ENCODE data around the gene BEND3.
A peak's percentile ranks its signal among the peaks of the same experiment; 100 is the strongest.
"Not testable (repeated sequence)": the region's sequence is repeated elsewhere in the genome, so short reads cannot be mapped to it uniquely, and the experiment has no call there.

BEND3 gene

DNA sequence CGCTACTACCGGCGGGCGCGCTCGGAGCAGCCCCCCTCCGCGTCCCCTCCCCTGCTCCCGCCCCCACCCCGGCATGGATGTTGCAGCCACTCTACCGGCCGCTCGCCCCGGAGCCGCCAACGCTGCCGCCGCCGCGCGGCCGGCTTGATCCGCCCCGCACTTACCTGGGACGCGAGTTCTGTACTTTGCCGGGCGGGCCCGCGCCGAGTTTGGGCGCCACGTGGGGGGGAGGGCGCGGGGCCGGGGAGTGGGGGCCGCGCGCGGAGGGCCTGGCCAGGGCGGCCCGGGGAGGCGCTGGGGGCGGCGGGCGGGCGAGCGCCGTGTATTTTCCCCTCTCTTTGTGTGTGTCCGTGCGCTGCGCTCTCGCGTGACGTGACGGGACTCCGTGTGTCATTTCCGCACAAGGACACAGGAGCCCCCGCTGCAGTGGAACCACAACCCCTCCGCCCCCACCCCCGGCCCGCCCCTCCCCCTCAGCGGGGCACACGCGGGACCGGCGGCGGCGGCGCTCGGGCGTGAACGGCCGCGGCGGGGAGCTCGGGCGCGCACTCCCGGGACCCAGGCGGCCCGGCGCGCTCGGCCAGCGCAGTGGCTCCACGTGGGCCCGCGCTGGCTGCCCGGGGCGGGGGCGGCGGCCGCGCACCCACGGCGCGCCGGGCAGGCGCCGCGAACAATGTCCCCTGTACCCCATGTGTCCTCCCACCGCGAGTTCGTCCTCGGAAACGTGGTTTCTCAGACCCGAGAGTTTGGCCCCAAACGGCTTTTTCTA is at the start of gene BEND3:
TSS of gene BEND3 (minus strand) at position 590 of the 769 bp plus-strand sequence. CDS start 16,230 bp downstream, outside the sequence.
- DNase-seq (ENCODE audit: low spot score): no peak

DNA sequence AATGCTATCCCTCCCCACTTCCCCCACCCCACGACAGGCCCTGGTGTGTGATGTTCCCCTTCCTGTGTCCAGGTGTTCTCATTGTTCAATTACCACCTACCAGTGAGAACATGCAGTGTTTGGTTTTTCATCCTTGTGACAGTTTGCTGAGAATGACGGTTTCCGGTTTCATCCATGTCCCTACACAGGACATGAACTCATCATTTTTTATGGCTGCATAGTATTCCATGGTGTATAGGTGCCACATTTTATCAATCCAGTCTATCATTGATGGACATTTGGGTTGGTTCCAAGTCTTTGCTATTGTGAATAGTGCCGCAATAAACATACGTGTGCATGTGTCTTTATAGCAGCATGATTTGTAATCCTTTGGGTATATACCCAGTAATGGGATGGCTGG is 49.0 kb upstream of the BEND3 start:
- DNase-seq (ENCODE audit: low spot score): not testable (repeated sequence)

DNA sequence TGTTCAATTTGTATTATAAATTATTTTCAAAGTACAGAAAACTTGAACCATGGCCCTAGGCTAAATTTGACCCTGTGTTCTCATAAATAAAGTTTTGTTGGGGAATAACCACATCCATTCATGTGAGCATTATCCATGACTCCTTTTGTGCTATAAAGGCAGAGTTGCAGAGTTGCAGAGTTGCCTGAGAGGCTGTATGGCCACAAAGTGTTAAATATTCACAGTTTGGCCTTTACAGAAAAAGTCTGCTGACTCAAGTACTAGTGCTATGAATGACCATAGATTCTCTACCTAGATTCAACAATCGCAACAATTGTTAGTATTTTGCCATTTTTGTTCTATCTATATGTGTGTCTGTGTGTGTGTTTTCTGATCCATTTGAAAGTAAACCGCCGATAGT is 46.2 kb upstream of the BEND3 start:
- DNase-seq (ENCODE audit: low spot score): no peak

DNA sequence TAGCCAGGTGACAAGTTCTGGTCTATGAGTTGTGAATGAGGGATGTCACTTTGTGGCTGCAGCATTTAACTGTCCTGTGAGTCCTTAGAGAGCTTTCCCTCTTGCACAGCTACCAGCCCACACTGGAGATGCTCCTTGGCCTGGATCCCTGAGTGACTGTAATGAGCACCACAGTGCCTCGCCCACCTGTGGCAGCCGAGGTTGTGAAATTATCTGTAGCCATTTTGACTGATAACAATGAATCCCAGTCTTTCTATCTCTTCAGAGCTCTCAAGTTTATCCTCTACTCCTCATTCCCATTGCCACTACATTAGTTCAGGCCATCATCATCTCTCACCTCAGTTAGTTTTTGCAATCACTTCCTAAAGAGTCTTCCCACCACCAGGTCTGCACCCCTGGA is 41.3 kb upstream of the BEND3 start:
- peak; percentile 6 for DNase-seq (ENCODE audit: low spot score)

DNA sequence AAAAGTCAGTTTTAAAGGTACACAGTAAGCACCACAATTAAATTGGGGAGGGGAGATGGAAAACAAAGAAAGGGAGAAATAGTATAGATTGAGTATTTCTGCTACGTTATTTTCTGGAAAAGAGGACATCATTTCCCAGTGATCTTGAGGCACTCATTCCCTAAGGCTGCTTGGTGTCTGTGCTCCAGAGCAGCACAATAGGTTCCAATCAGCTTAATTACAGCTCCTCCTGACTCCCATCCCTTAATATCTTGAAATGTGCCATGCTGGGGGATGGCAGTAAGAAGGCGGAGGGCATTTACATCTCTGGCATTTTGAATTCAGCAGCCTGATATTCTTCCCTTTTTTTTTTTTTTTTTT is 39.5 kb upstream of the BEND3 start:
- no peak for DNase-seq (ENCODE audit: low spot score)

DNA sequence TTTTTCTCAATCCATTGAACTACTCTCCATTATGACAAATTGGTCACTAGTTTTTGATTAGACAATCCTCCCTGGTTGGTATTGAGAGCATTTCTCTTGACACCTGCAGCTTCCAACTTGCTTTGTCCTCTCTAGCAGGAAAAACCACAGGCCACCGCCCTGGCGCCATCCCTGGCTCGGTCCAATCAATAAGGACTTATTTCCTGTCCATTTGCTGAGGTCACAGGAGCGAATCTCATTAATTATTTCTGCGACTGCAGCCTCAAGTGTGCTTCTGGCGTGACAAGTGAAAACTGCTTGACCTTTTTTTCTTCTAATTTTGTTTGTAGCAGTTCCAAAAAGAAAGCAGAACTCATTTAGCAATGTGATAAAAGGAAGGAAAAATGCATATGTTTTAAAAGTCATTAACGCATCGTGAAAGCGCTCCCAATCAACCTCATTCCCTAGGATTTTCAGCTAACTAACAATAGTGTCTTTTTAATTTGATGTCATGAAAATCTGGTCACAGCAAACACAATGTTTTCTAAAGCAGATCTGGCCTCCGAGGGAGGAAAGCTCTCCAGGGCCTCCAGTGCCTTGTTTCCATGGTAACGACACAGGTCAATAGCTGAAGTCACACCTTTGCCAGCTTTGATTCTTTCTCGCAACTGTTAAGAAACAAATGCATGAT is 39.0 kb upstream of the BEND3 start:
- DNase-seq (ENCODE audit: low spot score): peak; percentile 60

DNA sequence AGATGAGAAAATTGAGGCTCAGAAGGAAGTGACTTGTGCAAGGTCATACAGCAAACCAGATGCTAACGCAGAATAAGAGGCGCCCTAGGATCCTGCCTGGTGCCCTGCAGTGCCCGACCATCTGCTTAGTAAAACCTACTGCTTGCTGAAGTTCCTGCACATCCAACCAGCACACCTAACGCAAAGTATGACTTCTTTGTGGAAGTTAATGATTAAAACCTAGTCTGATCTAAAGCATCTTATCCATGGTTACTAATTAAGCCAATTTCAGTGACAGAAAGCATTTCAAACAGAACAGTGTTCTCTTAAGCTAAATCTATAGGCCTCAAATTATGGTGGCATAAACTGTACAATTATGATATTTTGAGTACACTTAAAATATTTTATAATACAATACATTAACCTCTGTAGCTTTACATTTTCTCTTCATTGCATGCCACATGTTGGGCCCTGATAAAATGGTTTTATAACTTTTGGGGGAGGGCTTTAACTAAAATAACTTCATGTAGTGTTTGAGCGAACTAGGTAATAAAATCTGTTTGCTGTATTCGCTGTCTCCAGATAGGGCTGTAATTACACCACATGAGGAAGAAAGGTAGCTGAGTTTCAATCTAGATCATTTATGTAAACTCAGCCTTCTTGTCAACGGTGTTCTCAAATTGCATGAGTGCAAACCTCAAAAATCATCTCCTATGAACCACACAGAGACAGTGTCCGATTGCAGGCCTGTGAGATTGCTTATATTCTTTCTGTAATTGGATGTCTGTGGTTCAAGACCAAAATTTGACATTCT is 37.5 kb upstream of the BEND3 start:
- DNase-seq (ENCODE audit: low spot score): peak; percentile 63

DNA sequence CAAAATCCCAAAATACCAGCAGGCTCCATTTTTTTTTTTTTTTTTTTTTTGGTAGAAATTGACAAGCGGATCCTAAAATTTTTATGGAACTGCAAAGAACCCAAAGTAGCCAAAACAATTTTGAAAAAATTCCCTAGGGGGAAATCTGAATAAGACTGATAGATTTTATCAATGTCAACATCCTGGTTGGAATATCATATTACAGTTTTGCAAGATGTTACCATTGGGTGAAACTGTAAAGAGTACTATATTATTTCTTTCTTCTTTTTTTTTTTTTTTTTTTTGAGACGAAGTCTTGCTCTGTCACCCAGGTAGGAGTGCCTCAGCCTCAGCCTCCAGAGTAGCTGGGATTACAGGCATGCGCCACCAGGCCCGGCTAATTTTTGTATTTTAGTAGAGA is 29.4 kb upstream of the BEND3 start:
- no peak for DNase-seq (ENCODE audit: low spot score)

DNA sequence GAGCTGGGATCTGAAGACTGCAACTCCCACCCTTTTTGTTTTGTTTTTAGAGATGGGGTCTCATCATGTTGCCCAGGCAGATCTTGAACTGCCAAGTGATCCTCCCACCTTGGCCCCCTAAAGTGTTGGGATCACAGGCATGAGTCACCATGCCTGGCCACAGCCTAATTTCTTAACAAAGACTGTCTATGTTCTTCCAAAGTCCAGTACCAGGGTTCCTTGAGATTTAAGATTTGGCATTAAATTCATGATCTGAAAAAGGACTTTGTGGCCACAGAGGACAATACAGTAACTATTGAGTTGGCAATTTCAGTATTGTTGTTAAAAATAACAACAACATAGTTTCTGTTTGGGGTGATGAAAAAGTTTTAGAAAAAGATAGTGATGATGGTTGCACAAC is 28.7 kb upstream of the BEND3 start:
- no peak for DNase-seq (ENCODE audit: low spot score)

DNA sequence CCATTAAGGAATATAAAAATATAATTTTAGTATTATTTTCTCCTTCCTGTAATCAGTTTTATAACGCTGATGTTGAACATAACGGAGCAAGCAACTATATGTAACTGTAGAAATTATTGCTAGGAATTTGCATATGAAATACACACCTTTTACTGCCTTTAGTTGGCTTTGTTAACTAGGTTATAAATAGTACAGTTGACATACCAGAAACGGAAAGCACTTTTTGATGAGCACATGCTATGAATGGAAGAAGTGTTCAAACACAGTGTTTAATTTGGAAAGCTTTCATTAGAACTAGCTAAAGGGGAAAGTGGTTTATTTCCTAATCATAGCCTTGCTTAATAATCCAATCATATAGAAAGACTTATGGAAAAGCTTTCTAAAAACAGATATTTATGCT is 25.3 kb upstream of the BEND3 start:
- no peak for DNase-seq (ENCODE audit: low spot score)

DNA sequence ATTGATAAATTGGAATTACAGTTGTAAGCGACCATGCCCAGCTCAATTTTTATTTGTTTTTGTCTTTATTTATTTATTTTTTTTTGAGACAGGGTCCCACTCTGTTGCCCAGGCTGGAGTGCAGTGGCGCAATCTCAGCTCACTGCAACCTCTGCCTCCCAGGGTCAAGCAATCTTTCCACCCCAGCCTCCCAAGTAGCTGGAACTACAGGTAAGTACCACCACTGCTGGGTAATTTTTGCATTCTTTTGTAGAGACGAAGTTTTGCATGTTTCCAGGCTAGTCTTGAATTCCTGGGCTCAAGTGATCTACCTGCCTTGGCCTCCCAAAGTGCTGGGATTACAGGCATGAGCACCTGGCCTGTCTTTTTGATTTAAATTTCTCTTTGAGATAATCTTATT is 21.0 kb upstream of the BEND3 start:
- not testable (repeated sequence) for DNase-seq (ENCODE audit: low spot score)

DNA sequence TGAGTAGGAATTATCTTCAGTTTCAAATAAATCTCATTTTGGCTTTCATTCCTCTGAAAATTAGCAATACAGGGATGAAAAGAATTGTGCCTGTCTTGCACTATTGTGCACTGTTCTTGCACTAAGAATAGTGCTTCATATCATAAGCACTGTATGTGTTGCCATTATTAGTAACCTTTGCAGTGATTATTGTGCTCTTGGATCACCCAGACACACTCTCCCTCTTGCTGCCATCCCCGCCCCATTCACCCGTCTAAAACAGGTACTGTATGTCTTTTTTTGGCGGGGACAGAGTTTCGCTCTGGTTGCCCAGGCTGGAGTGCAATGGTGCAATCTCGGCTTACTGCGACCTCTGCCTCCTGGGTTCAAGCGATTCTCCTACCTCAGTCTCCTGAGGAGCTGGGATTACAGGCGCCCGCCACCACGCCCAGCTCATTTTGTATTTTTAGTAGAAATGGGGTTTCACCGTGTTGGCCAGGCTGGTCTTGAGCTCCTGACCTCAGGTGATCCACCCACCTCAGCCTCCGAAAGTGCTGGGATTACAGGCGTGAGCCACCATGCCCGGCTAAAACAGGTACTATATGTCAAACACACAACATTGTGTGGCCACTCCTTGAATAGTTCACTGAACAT is 19.8 kb upstream of the BEND3 start:
- not testable (repeated sequence) for DNase-seq (ENCODE audit: low spot score)

DNA sequence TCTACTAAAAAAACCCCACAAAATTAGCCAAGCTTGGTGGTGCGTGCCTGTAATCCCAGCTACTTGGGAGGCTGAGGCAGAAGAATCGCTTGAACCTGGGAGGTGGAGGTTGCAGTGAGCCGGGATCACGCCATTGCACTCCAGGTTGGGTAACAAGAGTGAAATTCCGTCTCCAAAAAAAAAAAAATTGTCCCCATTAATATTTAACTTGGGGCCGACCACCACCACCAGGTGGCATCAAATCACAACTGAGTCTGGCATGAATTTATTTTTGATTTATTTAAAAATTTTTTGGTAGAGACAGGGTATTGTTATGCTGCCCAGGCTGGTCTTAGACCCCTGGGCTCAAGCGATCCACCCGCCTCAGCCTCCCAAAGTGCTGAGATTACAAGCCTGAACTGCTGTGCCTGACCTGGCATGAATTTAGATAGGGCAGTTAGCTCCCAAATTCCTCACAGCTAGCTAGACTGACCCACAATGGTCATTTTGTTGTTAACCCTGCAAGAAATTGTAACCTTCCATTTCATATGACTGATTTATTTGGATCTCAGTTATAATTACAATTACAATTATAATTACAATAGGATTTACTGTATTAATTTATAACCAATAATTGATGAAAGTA is 17.1 kb upstream of the BEND3 start:
- DNase-seq (ENCODE audit: low spot score): no peak

DNA sequence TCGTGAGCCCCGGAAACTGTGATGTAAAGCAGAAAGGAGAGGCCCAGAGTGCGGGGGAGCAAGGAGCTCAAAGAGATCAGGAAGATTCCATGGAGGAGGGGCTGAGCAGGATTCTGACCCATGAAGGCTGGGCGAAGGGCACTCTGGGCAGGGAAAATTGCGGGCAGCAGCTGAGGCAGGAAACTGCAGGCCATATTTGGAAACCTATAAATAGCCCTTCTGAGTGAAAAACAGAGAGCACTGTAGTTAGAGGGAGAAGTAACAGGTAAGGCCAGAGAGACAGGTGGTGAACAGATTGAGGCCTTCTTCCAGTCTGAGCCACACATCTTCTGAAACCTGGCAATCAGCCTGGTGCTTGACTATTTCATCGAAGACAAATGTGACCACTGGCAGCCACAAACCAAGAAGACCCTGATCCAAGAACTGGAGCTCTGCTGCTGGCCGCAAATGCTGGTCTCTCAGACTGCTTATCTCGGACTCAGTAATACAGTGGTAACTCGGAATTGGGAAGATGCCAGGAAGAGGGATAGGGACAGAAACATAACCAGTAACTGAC is 14.1 kb upstream of the BEND3 start:
- no peak for DNase-seq (ENCODE audit: low spot score)

DNA sequence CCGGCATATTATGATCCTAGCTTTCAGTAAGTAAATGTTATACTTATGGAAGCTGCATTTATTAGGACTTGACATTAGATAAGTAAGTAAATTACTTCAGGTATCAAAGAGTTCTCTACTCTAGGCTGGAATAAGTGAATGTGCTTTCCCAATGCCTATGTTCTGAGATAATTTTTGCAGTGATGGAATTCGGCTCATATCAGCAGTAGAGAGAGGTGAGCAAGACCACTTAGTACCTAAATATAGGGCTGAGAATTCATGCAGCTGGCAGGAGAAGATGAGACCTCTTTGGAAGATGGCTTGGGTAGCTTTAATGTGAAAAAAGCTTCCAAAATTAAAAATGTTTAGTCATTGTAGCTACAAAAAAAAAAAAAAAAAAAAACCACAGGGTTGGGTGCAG is 13.3 kb upstream of the BEND3 start:
- no peak for DNase-seq (ENCODE audit: low spot score)

DNA sequence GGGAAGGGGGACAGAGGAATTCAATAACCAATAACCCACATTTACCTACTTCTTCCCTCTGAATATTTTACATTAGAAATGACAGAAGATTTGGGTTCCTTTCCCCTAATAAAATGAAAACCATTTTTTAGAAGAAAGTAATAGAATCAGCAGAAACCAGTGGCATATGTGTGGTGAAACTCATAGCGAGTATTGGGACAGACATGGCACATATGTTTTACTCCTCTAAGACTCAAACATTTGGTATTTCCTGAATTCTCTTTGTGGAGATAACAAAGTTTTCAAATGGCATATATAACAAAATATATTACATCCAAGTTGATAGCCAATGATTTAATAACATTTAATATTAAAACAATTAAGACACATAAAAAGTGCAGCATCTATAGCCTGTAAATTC is 12.9 kb upstream of the BEND3 start:
- DNase-seq (ENCODE audit: low spot score): no peak

DNA sequence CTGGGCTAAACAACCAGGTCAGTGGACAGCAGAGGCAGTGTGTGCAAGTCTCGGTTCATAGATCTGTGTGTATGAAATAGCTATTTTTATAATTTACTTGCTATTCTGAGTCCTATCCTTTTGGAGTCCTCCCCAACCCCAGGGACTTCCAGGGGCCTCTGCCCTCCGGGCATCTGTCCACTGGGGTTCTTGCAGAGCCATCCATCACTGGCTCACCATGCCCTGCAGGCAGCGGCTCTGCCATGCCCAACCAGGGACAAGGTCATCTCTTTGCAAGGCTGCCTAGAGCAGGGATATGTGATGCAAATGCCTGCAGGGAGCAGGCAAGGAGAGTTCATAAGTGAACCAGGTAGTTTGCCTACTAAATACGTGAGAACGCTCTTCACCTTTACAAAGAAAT is 10.5 kb upstream of the BEND3 start:
- no peak for DNase-seq (ENCODE audit: low spot score)

DNA sequence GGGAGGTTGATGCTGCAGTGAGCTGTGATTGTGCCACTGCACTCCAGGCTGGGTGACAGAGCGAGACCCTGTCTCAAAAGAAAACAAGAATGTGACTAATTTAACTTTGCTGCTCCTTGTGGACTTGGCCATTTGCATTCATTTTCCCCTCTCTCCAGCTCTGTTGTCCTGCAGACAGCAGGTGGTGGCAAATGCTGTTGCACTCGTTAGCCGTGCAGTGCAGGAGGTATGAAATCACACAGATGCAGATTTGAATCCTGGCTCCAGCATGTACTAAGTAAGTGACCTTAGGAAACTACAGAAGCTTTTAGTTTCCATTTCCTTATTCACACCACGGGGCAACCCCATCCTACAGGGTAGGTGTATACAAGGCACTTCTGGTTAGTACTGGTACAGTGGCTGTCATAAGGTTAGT is 9.6 kb upstream of the BEND3 start:
- DNase-seq (ENCODE audit: low spot score): no peak

DNA sequence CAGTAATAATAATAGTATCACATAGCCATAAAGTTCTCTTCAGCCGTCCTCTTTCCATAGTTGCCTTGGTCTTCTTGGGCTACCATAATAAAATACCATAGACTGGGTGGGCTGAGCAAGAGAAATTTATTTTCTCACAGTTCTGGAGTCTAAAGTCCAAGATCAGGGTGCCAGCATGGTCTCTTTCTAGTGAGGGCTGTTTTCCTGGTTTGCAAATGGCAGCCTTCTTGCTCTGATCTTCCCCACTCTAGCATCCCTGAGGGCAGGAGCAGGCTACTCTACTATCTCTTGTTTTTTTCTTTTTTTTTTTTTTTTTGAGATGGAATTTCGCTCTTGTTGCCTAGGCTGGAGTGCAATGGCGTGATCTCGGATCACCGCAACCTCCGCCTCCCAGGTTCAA is 8.2 kb upstream of the BEND3 start:
- no peak for DNase-seq (ENCODE audit: low spot score)

DNA sequence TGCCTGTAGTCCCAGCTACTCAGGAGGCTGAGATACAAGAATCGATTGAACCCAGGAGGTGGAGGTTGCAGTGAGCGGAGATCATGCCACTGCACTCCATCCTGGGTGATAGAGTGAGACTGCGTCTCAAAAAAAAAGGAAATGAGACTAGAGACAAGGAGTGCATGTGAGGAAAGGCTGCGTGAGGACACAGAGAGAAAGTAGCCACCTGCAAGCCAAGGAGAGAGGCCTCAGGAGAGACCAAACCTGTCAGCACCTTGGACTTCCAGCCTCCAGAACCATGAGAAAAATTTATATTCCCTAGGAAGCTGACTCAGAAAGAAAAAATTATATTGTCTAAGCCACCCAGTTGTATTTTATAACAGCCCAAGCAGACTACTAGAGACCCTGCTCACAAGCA is 7.4 kb upstream of the BEND3 start:
- no peak for DNase-seq (ENCODE audit: low spot score)

DNA sequence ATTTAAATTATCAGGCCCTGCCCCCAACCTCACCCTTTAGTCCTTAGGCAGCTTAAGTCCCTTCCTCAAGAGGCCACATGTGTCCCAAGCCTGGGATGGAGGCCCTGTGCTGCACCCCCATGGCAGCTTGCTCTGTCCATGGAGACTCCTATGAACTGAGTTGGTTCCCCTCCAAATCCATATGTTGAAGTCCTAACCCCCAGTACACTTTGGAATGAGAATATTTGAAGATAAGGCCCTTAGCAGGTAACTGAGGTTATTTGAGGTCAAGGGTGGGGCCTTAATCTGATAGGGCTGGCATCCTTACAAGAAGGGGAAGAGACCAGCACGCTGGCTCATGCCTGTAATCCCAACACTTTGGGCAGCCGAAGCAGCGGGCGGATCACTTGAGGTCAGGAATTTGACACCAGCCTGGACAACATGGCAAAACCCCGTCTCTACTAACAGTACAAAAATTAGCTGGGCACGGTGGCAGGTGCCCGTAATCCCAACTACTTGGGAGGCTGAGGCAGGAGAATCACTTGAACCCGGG is 6.7 kb upstream of the BEND3 start:
- DNase-seq (ENCODE audit: low spot score): no peak

DNA sequence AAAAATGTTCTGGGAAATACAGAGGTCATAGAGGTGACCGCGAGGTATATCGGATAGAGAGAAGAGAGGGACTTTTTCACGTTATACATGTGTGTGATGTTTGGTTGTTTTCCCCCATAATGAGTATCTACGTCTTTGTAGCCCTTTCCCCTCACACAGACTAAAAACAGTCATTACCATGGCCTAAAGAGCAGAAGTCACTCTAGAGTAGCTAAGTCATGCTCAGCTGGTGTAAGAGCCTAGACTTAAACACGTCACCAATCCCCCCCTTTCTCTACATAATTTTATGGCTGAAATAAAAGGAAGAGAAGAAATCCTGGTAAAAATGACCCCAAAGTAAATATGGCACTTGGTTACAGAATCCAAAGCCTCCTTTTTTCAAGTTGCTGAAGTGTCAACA is 6.0 kb upstream of the BEND3 start:
- no peak for DNase-seq (ENCODE audit: low spot score)

Data from HuH-7 (cell line).